GM19099 (cell line): ENCODE data around the gene ST14.

Source experiments
- POLR2A ChIP-seq: IDR thresholded peaks from 3 replicates; pipeline ENCODE4 v1.6.1; 2011; ENCODE audit warnings: low read depth; ENCODE audit not compliant: insufficient read length; ENCODE audit errors: extremely low read depth

Gene ST14

DNA sequence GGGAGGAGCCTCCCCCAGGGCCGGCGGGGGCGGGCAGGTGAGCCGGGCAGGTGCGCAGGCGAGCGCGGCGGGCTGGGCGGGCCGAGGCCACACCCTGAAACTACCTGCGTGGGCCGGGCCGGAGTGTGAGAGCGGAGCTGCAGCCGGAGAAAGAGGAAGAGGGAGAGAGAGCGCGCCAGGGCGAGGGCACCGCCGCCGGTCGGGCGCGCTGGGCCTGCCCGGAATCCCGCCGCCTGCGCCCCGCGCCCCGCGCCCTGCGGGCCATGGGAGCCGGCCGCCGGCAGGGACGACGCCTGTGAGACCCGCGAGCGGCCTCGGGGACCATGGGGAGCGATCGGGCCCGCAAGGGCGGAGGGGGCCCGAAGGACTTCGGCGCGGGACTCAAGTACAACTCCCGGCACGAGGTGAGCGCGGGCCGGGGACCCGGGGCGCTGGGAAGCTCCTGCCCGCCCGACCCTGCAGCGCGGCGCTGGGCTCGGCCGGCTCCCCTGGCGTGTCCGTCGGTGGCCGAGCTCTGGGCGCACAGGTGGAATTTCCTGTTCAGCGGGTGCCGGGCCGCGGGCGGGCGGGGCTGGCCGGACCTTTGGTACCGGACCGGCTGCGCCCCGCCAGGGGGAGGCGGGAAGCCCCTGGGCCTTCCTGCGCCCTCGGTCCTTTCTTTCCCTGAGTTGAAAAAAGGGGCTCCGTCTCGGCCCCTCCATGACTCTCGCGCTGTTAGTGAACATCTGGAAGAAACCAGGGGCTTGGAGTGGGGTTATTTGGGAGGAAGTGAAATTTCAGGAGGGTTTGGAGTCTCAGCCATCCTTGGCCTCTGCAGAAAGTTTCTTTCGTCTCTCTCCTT, at the start of gene ST14:
TSS of gene ST14 (plus strand) at position 126 of the 841 bp plus-strand sequence. CDS start at position 324, 198 bp downstream.
- TF ChIP-seq POLR2A, result no peak

DNA sequence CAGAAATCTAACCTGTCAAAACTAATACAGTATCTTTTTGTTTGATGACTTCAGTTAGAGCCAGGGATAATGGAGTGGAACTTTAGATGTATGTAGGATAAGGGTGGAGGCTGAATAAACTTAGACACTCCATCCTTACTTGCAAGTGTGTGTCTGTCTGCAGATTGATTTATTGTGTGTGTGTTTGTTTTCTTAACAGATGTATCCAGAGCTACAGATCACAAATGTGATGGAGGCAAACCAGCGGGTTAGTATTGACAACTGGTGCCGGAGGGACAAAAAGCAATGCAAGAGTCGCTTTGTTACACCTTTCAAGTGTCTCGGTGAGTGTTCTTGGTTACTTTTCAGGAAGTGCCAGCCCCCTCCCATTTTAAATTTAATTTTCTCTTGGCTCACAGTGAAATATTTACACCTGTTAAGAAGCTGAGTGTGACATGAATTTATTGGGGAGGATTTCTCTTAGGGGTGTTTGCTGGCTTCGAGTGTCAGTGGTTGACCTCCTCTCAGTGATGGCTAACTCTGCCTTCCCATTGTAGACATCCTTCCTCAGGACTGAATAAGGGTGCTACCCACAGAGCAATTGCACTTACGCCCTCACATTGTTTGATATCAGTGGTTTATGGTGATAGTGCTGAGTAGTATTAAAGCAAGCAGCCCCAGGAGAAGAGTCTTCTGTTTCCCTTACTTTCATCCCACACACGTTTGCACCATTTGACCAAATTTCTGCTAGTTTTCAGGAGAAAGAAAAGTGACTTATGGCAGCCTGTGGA, 49.1 kb upstream of the ST14 start:
- no peak for TF ChIP-seq POLR2A

DNA sequence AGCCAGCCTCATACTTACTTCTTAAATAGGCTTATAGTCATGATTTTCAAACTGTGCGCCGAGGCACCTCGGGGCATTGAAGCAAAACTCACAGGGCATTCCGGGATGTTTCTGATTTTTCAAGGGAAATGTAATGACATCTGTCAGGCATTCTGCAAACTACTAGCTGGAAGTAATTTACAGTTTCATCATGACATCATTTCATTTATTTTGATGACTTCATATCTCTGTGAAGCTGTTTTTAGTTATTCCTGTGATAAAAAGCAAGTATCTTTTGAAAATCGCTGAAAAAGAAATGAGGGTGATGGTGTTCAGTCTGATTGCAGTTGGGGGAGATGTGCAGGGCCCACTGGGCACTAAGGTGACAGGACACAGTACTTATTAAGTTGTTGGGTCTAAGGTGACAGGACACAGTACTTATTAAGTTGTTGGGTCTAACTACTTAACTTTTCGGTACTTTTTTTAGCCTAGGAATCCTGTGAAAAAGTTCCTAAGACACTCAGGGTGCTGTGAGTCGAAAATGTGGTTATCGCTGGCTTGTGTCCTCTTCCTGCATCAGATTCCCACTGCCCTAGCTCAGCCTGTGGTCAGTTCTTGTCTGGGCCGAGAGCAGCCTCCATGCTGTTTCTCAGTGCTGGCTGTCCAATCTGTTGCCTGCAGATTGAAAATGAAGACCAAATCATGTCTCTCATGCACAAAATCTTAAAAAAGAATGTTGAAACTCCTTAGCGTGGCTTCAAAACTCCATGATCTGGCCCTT, 47.3 kb upstream of the ST14 start:
- no peak for TF ChIP-seq POLR2A

DNA sequence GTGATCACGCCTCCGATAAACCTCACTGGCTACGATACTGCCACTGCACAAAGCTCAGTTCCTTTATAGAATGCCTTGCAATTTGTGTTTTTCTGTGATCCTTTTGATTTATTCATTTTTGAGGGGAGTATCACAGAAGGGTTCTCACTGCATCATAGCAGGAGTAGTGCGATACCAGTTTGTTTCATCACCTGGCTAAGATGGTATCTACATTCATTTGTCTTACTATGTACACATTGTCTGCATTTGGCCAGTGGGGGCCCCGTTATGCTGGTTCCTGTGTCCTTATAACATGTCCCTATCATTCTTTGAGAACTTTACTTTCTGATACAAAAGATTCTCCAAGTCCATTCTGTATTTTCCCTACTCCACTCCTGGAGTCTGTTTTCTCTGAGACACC, 45.3 kb upstream of the ST14 start:
- TF ChIP-seq POLR2A, result no peak

DNA sequence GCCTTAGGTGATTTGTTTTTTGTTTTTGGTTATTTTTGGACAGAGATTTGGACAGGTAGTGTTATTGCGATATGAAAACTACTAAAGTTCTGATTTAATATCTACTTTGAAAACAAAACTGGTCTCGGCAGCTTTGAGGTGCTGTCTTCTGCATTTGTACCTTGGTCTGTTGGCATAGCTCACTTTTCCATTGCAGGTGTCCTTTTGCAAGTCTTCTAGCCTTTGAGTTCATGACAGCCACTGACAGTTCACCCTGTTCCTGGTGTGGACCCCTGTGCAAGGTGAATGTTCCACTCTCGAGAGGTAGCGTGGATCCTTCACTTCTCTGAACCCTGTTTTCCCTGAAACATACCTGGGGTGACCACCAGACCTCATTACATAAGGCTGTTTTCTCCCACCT, 44.9 kb upstream of the ST14 start:
- no peak for TF ChIP-seq POLR2A

DNA sequence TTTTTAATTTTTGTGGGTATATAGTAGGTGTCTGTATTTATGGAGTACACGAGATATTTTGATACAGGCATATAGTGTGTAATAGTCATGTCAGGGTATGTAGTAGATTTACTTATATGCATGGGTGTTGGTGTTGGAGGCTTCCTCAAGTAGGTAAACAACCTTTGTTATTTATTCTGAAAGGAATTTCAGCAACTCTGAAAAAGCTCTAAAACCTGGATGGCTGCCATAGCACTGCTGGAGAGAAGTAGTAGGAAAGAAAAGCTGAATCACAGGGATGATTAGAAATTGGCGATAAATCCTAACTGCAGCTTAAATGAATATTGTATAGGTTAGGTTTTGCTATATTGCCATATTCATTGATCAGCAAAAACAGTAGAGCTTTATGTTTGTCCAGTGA, 44.4 kb upstream of the ST14 start:
- no peak for TF ChIP-seq POLR2A

DNA sequence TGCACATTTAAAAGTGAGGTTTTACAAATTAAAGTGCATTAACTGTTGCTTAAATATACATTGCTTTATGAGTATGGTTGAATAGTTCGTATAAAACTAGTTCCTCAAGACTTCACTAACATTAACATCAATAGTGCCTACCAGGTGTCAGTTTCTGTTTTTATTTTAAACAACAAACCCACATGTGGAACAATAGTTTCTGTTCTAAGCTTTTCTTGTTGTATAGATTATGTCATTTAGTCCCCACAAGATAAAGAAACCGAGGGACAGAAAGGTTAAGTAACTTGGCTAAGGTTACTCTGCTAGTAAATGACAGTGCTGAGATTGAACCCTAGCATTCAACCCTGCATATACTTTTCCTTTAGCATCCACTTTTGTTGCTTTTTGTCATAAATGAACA, 41.4 kb upstream of the ST14 start:
- no peak for TF ChIP-seq POLR2A

DNA sequence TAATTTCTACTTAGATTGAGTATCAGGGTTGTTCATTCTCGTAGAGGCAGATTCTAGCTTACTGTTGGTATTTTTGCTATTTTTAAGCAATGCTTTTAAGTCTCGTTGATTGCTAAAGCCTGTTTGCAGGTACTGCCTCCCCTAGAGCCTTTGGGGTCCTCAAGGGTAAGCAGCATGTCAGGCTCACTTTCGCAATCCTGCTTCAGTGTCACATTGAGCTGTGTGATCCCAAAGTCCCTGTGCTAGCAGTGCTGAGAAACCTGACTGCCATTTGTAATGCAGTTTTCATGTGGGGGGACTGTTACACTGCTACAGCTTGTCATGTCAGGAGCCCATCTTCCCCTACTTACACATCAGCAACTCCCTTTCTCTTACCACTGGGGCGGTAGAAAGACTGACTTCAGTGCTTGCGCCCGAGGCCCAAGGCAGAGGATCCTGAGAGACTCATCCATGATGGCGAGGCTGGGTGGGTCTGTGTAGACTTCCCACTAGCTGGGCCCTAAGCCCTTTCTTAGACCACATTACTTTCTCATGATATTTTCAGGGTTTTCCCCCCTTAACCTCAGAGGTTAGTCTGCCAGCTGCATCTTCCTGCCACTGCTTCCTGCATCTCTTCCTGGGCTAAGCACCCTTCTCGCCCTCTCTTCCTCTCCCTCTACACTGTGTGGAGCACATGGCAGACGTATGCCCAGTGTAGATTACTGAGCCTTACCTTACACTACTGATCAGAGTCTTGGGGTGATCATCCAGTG, 40.8 kb upstream of the ST14 start:
- TF ChIP-seq POLR2A, result no peak

DNA sequence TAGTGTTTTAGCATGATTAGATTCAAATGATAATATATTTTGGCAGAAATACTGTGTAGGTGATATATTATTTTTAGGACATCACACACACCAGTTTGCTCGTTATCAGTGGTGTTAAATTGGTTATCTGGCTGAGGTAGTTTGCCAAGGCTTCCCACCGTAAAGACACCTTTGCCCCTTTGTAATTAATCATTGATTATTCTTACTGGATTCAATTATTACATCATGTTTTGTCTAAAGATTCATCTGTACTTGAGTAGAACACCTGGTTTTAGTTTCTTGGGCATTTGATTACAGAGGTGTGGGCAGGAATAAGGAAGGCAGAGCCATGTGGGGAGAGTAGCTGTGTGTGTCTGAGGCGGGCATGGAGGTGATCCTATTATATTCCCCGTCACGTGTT, 39.5 kb upstream of the ST14 start:
- no peak for TF ChIP-seq POLR2A

DNA sequence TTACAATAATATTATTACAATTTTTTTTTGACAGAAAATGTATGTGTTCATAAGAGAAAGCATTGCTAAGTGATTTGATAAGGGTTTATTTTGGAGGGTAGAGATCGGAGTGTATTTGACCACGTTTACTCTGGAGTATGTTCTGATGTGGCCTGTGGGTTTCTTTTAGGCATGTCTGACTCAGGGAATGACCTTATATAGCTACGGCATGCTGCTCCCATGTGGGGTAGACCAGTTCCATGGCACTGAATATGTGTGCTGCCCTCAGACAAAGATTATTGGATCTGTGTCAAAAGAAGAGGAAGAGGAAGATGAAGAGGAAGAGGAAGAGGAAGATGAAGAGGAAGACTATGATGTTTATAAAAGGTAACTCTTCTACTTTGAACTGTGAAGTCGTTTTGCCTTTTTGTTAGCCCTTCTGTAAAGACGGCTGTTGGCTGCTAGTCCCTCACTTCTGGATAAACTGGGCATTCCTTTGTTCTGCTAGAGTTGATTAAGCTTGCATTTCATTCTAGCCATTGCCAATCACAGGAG, 38.1 kb upstream of the ST14 start:
- TF ChIP-seq POLR2A, result no peak

DNA sequence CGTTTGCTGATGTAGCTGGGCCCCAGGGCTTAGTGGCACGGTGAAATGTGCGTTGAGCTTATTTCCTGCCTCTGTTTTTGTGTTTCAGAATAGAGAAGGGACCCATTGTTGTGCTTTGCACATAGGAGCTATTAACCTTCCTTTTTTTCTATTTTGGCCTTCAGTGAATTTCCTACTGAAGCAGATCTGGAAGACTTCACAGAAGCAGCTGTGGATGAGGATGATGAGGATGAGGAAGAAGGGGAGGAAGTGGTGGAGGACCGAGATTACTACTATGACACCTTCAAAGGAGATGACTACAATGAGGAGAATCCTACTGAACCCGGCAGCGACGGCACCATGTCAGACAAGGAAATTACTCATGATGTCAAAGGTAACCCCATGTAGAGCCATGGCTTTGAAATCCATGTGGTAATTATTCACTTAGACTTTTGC, 37.4 kb upstream of the ST14 start:
- TF ChIP-seq POLR2A, result no peak

DNA sequence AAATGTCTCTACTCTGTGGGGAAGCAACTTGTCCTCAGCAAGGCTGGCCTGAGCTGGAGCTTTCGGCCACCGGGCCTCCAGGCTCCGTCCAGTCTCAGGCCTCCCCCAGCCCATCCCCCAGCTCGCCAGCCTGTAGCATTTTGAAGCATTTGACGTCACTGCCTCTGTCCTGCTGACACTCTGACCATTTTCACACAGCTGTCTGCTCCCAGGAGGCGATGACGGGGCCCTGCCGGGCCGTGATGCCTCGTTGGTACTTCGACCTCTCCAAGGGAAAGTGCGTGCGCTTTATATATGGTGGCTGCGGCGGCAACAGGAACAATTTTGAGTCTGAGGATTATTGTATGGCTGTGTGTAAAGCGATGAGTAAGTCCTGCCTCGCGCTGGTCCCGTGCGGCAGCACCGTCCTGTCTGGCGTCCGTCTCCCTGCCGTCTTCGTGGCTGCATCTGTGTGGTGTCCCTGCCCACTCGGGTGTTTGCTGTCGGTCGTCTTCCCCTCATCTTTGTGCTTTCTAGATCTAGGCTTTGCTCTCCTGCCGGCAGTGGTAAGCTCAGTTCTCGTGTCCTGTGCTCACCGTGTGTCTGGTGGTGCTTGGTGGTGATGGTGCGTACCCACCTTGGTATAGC, 36.1 kb upstream of the ST14 start:
- no peak for TF ChIP-seq POLR2A

DNA sequence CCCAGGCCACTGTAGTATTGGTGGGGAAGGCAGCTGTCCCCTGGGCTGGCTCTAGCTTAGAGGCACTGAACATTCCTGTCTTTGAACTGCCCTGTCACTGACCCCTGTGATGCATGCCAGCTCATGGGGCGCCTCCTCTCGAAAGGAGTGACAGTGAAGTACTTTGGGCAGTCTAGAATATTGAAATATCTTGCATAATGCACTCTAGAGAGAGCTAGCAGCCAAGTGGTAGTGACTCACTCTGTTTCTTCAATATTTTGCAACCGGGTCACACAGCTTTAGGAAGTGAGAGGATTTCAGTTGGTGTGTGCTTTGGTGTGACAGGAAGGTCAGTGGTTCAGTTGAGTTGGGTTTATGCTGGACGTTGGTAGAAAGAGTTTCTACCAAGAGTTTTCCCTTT, 35.5 kb upstream of the ST14 start:
- TF ChIP-seq POLR2A, result no peak

DNA sequence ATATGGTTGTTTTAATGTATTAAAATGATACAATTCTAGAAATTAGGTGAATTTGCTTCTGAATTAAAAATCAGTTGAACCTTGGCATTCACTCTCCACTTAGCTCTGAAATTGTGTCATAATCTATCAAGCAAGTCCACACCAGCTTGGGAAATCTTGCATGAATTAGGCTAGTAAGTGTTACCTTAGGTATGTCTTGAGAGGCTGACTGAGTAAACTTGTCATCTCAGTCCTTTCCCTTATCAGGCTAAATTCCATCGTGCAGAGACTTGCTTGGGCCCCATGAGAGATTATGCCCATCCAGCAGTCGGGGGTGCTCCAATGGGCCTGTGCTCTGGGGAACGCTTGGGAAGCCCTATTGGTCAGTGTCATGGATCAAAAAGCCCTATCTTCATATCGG, 33.9 kb upstream of the ST14 start:
- no peak for TF ChIP-seq POLR2A
